Peyer's patch (tissue), 4 donors: Measurements from ENCODE around the gene NTN1.

Experiments used
- CTCF ChIP-seq, 6 experiments: fragments of 450-650 bp in 4 of 6; fragments of 200-600 bp in 2 of 6; sonication (generic) in 1 of 6; IDR thresholded peaks; one replicate each; pipeline ENCODE4 v1.5.1; 2017 to 2019; ENCODE audit warnings: antibody characterized with exemption in 6 of 6, mild to moderate bottlenecking in 3 of 6, moderate library complexity in 1 of 6
- POLR2A ChIP-seq, 2 donors: fragments of 450-650 bp; IDR thresholded peaks; one replicate each; pipeline ENCODE4 v1.5.1; 2017; ENCODE audit warnings: antibody characterized with exemption in 2 of 2, mild to moderate bottlenecking in 2 of 2, moderate library complexity in 2 of 2

- TF ChIP-seq CTCF (IDR thresholded peaks at IDR 0.05) (no peak), POLR2A (IDR thresholded peaks at IDR 0.05) (no peak)
Measured at GRCh38 chr17:9270921-9271320, 249.6 kb downstream of the NTN1 start.
